GM19463 (cell line): Measurements from ENCODE around the gene SMARCA1.
"Not testable (repeated sequence)": the region's sequence is repeated elsewhere in the genome, so short reads cannot be mapped to it uniquely, and the experiment has no call there.

Experiments
- ATAC-seq: cut with Tn5 transposase; IDR thresholded peaks from one replicate; pipeline ENCODE4 v1.9.1; 2021; ENCODE audit warnings: mild to moderate bottlenecking, moderate library complexity; ENCODE audit not compliant: unreplicated experiment

The SMARCA1 gene

GRCh38 chrX:129523079-129523911, at the start of gene SMARCA1:
SMARCA1 (minus strand) TSS chrX:129523490; CDS start chrX:129523370, 120 bp downstream.
- no peak for ATAC-seq

- no peak for ATAC-seq
Observed at GRCh38 chrX:129572422-129572821, 49.1 kb upstream of the SMARCA1 start.

- ATAC-seq: no peak
Observed at GRCh38 chrX:129568349-129568748, 45.1 kb upstream of the SMARCA1 start.

- no peak for ATAC-seq
Observed at GRCh38 chrX:129566073-129566472, 42.8 kb upstream of the SMARCA1 start.

- no peak for ATAC-seq
Observed at GRCh38 chrX:129565046-129565650, 41.9 kb upstream of the SMARCA1 start.

- not testable (repeated sequence) for ATAC-seq
Observed at GRCh38 chrX:129564345-129564744, 41.1 kb upstream of the SMARCA1 start.

GRCh38 chrX:129561453-129561852, 38.2 kb upstream of the SMARCA1 start:
- ATAC-seq: no peak

- ATAC-seq: no peak
Observed at GRCh38 chrX:129559783-129560182, 36.5 kb upstream of the SMARCA1 start.

- no peak for ATAC-seq
Observed at GRCh38 chrX:129557844-129558480, 34.7 kb upstream of the SMARCA1 start.

GRCh38 chrX:129556806-129557315, 33.6 kb upstream of the SMARCA1 start:
- ATAC-seq: no peak

GRCh38 chrX:129554816-129555215, 31.5 kb upstream of the SMARCA1 start:
- ATAC-seq: not testable (repeated sequence)

GRCh38 chrX:129553619-129554288, 30.5 kb upstream of the SMARCA1 start:
- ATAC-seq: peak; percentile 93

- ATAC-seq: no peak
Observed at GRCh38 chrX:129549124-129549523, 25.8 kb upstream of the SMARCA1 start.

- no peak for ATAC-seq
Observed at GRCh38 chrX:129545408-129545807, 22.1 kb upstream of the SMARCA1 start.

- ATAC-seq: no peak
Observed at GRCh38 chrX:129544780-129545179, 21.5 kb upstream of the SMARCA1 start.

GRCh38 chrX:129540722-129541184, 17.5 kb upstream of the SMARCA1 start:
- ATAC-seq: peak; percentile 28

GRCh38 chrX:129540068-129540653, 16.9 kb upstream of the SMARCA1 start, which contains the start of gene OCRL:
OCRL (plus strand) TSS chrX:129540259; CDS start chrX:129540440, 181 bp downstream.
- ATAC-seq: peak; percentile 99

- no peak for ATAC-seq
Observed at GRCh38 chrX:129534816-129535578, 11.7 kb upstream of the SMARCA1 start.

GRCh38 chrX:129531132-129531531, 7.8 kb upstream of the SMARCA1 start:
- no peak for ATAC-seq

GRCh38 chrX:129530410-129530809, 7.1 kb upstream of the SMARCA1 start:
- no peak for ATAC-seq
